Endothelial cell of umbilical vein (primary cell): Measurements from ENCODE around the gene GCSH. TPM values are rescaled to one million over a fixed set of nuclear protein-coding genes. Genes with fewer than 3 reads are reported as not detected.
"Not testable (repeated sequence)": the region's sequence is repeated elsewhere in the genome, so short reads cannot be mapped to it uniquely, and the experiment has no call there.

ENCODE experiments used
- BruUV-seq: library from RNA; stranded (reverse); fragments of 400-500 nt; replicated peaks from 2 replicates; lab custom pipeline; 2021; lab: Mats Ljungman, UMichigan
- CTCF ChIA-PET: fragments of 300-600, 350-600 bp; sonication (Branson Sonifier 250); formaldehyde crosslinking; loops from one replicate; lab custom pipeline; 2021; ENCODE audit warnings: antibody characterized with exemption, inconsistent platforms; lab: Charles Lee
- POLR2A ChIA-PET: fragments of 300-600, 350-600 bp; sonication (Branson Sonifier 250); formaldehyde crosslinking; loops from one replicate; lab custom pipeline; 2021; ENCODE audit warnings: antibody characterized with exemption, inconsistent platforms; lab: Charles Lee
- DNase-seq: peaks from one replicate; pipeline ENCODE4 v3.0.0-alpha.2; 2011; ENCODE audit warnings: low read depth, low spot score
- FAIRE-seq: peaks from 2 replicates; lab custom pipeline; 2011; peaks lifted over from hg19 to GRCh38; lab: Jason Lieb, UNC
- H2AFZ ChIP-seq: 2 replicates; pipeline ENCODE4 v1.6.0; 2012; ENCODE audit warnings: low read depth, low read length, control low read depth, inconsistent platforms
- H3K27ac ChIP-seq: 2 replicates; pipeline ENCODE4 v1.5.1; 2011; ENCODE audit warnings: low read depth, mild to moderate bottlenecking, control low read depth, low read length, moderate library complexity; ENCODE audit not compliant: insufficient read depth
- H3K27me3 ChIP-seq, 2 experiments: 2 replicates each; pipeline versions ENCODE4 v1.6.0 to v1.6.1; 2011; ENCODE audit warnings: low read length in 2 of 2, mixed read lengths in 1 of 2; ENCODE audit not compliant: control insufficient read depth in 2 of 2, insufficient read depth in 2 of 2
- H3K36me3 ChIP-seq, 2 experiments: 2 replicates in 1 of 2; 3 replicates in 1 of 2; pipeline ENCODE4 v1.5.1; 2011; ENCODE audit warnings: low read length in 2 of 2, mild to moderate bottlenecking in 1 of 2, moderate library complexity in 1 of 2; ENCODE audit not compliant: control insufficient read depth in 2 of 2, insufficient read depth in 2 of 2; ENCODE audit errors: extremely low read depth in 1 of 2
- H3K4me1 ChIP-seq: 3 replicates; pipeline ENCODE4 v1.5.1; 2011; ENCODE audit warnings: mild to moderate bottlenecking, low read length; ENCODE audit not compliant: control insufficient read depth, insufficient read depth; ENCODE audit errors: extremely low read depth
- H3K4me2 ChIP-seq: 2 replicates; pipeline ENCODE4 v1.6.1; 2011; ENCODE audit warnings: low read length, control low read depth, mixed read lengths; ENCODE audit not compliant: insufficient read depth
- H3K4me3 ChIP-seq, 3 experiments: fragments of 200-600 bp in 1 of 3; sonication (generic), shearing (Covaris generic) in 1 of 3; replicated peaks in 1 of 3; 2 replicates each; pipeline ENCODE4 v1.5.1; 2011 to 2016; ENCODE audit warnings: control low read depth in 3 of 3, low read length in 3 of 3, mild to moderate bottlenecking in 2 of 3, inconsistent platforms in 1 of 3, low read depth in 1 of 3, moderate library complexity in 1 of 3; ENCODE audit not compliant: insufficient read depth in 1 of 3
- H3K79me2 ChIP-seq: 2 replicates; pipeline ENCODE4 v1.6.0; 2012; ENCODE audit warnings: low read length, inconsistent platforms; ENCODE audit not compliant: control insufficient read depth, insufficient read depth
- H3K9ac ChIP-seq: replicated peaks from 2 replicates; pipeline ENCODE3; 2011; ENCODE audit warnings: low read length, control low read depth; ENCODE audit not compliant: insufficient read depth; ENCODE audit errors: extremely low read depth
- H3K9me1 ChIP-seq: replicated peaks from 3 replicates; pipeline ENCODE4 v1.6.0; 2011; ENCODE audit warnings: mild to moderate bottlenecking, low read length; ENCODE audit not compliant: control insufficient read depth, insufficient read depth; ENCODE audit errors: extremely low read depth
- H3K9me3 ChIP-seq: replicated peaks from 2 replicates; pipeline ENCODE4 v1.5.1; 2012; ENCODE audit warnings: low read length, inconsistent platforms; ENCODE audit not compliant: control insufficient read depth, insufficient read depth
- H4K20me1 ChIP-seq: replicated peaks from 2 replicates; pipeline ENCODE3; 2011; ENCODE audit warnings: mild to moderate bottlenecking, low read length; ENCODE audit not compliant: control insufficient read depth, insufficient read depth; ENCODE audit errors: extremely low read depth
- JUN ChIP-seq: IDR thresholded peaks from 2 replicates; pipeline ENCODE4 v1.6.1; 2011; ENCODE audit warnings: borderline replicate concordance, low read depth; ENCODE audit not compliant: insufficient read length, insufficient read depth
- dilution Hi-C: fragments of 300-500 bp; cut with MboI; formaldehyde crosslinking; loops from one replicate; pipeline ENCODE4 v1.15.0; 2019; ENCODE audit warnings: low sequenced_read_pairs; ENCODE audit not compliant: extremely low pct_ligation_motif_present
- intact Hi-C: fragments of 100-400 bp; cut with micrococcal nuclease; formaldehyde crosslinking; loops from one replicate; pipeline ENCODE4 v1.10.0; 2022
- polyA plus RNA-seq, 4 experiments: library from polyadenylated mRNA; depleted of rRNA in 3 of 4; stranded (reverse) in 3 of 4; unstranded in 1 of 4; fragments of >200 nt; gene quantifications; 2 replicates each; pipeline versions ENCODE4 v1.2.1 to v1.2.3, GENCODE V29; 2011 to 2012; ENCODE audit warnings: missing spikeins in 1 of 4
- total RNA-seq: library from RNA; stranded (reverse); gene quantifications from 2 replicates; pipeline ENCODE4 v1.2.3, GENCODE V29; 2021

The GCSH gene
- total and polyA plus RNA-seq, 2 donors (not counting 3 experiments of a cell fraction or from before 2014, with no cell fraction given), result 6.9 to 31.1 TPM

- intact Hi-C loops, result no loop called here
- Histone ChIP-seq H3K4me1 (no peaks in the 10 kb centered on the region), H3K9me1 (no peaks in the 10 kb centered on the region), H3K9ac (no peak overlapping the region), H3K4me3 (no peak overlapping the region), H3K9me3 (no peaks in the 10 kb centered on the region), H2AFZ (no peak overlapping the region), H3K4me2 (no peak overlapping the region), H3K36me3 (no peaks in the 10 kb centered on the region), H3K27ac (no peak overlapping the region), H3K27me3 (no peaks in the 10 kb centered on the region), H4K20me1 (no peaks in the 10 kb centered on the region), H3K79me2 (no peaks in the 10 kb centered on the region)
- ChIA-PET POLR2A (no interaction called here), CTCF (no interaction called here)
- DNase-seq (no peak), FAIRE-seq (no peak)
- TF ChIP-seq JUN, result no peak
- no TSS peak for BruUV-seq
- dilution Hi-C loops, result no loop called here
Measured at GRCh38 chr16:81112453-81112852, 16.3 kb upstream of the GCSH start.

GRCh38 chr16:81109274-81109673 lies 13.1 kb upstream of the GCSH start:
- H3K4me2 ChIP-seq, H3K27ac ChIP-seq, dilution Hi-C loops, H3K79me2 ChIP-seq, H3K36me3 ChIP-seq, CTCF ChIA-PET, H3K9ac ChIP-seq, POLR2A ChIA-PET, H4K20me1 ChIP-seq, H3K4me3 ChIP-seq, DNase-seq, H3K9me3 ChIP-seq, H3K27me3 ChIP-seq, H2AFZ ChIP-seq, intact Hi-C loops, H3K9me1 ChIP-seq, FAIRE-seq, H3K4me1 ChIP-seq, BruUV-seq: not testable (repeated sequence)
